ENCODE results near the gene HTR1A.

GRCh38 chr5:63987053-63987452 lies 24.8 kb upstream of the HTR1A start:
- no peak for TF ChIP-seq POLR2A (IDR thresholded peaks at IDR 0.05; ENCODE audit: low read depth, low read length)
- no peak for TF ChIP-seq POLR2AphosphoS5 (IDR thresholded peaks at IDR 0.05; ENCODE audit: low read depth, low read length)
- no peak for TF ChIP-seq TAF1 (IDR thresholded peaks at IDR 0.05; ENCODE audit: borderline replicate concordance, low read depth, low read length)
